ENCODE measurements around the gene POLR2A. TPM values are rescaled to one million over a fixed set of nuclear protein-coding genes. Genes with fewer than 3 reads are reported as not detected.
"Not testable (repeated sequence)": the region's sequence is repeated elsewhere in the genome, so short reads cannot be mapped to it uniquely, and the experiment has no call there.

Gene POLR2A
- total and polyA plus RNA-seq, 2 experiments from 2014 or later: 46.2 to 75.7 TPM

DNA sequence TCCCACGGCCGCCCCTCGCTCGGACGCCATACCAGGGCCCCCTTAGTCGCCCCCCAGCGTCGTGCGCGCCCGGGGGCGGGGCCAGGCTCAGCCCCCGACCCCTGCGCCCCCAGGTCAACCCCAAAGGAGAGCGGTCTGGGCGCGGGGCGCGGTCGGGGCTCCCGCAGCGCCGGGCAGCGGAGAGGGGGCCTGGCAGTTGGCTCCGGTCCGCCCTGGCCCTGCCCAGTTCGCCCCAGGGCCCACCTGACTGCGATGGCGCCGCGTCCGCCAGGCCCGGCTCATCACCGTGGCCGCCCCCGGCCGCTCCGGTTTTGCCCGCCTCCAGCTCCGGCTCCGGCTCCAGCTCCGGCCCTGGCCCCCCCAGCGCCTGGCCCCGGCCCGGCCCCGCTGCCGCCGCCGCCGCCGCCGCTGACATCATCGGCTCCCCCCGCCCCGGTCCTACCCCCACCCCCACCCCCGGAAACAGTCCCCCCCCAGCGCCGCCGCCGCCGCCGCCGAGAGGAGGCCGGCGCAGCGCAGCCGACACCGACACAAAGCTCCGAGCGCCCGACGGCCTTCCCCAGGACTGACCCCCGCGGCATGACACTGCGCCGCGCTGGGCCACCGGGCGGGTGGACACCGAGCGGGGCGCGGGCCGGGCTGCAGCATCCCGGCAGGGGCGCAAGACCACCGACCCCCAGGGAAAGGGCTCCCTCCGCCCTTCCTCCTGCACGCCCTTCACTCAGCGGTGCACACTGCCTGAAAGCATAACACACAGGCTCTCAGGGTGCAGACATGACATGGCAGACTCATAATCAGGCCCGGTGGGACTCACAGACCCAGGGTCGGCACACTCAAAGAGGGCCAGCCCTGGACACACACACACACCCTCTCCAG, 4.7 kb upstream of the POLR2A start, which contains the start of gene ZBTB4:
Gene ZBTB4, minus strand, starts transcription at position 419 of the 876 bp plus-strand sequence. CDS start 12,830 bp downstream, outside the sequence.
- no peak for TF ChIP-seq EZH2 (IDR thresholded peaks at IDR 0.05; ENCODE audit: insufficient read depth, poor library complexity, severe bottlenecking)
- TF ChIP-seq EZH2phosphoT487 (IDR thresholded peaks at IDR 0.05; ENCODE audit: insufficient read depth, low read depth): no peak
- peak; percentile 81 for DNase-seq
- peaks cover 31% of the 10 kb centered on the region for H3K4me1 ChIP-seq (ENCODE audit: insufficient read depth)

GRCh38 chr17:7480089-7480384, 4.1 kb upstream of the POLR2A start:
- no peaks in the 10 kb centered on the region for H3K9me3 ChIP-seq (ENCODE audit: low read depth)
- H3K4me2 ChIP-seq (ENCODE audit: unreplicated experiment): peak overlapping the region; percentile 90
- peaks cover 5% of the 10 kb centered on the region; the same call in 1 of the 2 replicates for H4K20me1 ChIP-seq (ENCODE audit: insufficient read depth)
- peaks cover 80% of the 10 kb centered on the region for H3K79me2 ChIP-seq (ENCODE audit: insufficient read depth)
- H3K27me3 ChIP-seq (replicated peaks; ENCODE audit: insufficient read depth): no peaks in the 10 kb centered on the region
- peak overlapping the region; percentile 99 for H3K27ac ChIP-seq
- peak overlapping the region; percentile 75 for H2AFZ ChIP-seq
- H3K36me3 ChIP-seq (ENCODE audit: low read depth): no peaks in the 10 kb centered on the region
- 3% methylated on average over 8 of the region's 8 CpGs for WGBS, 2 experiments (ENCODE audit: low coverage in 1 of 2, low lambda C conversion rate in 2 of 2, missing lambda C conversion rate in 2 of 2)
- H3K9ac ChIP-seq: peak overlapping the region; percentile 99
- H3K4me3 ChIP-seq: peak overlapping the region; percentile 79
- H3K4me1 ChIP-seq (ENCODE audit: insufficient read depth): peaks cover 30% of the 10 kb centered on the region
- TF ChIP-seq EZH2phosphoT487 (IDR thresholded peaks at IDR 0.05; ENCODE audit: insufficient read depth, low read depth) (no peak), EZH2 (IDR thresholded peaks at IDR 0.05; ENCODE audit: insufficient read depth, poor library complexity, severe bottlenecking) (no peak)
- no peak for DNase-seq
- H3F3A ChIP-seq (ENCODE audit: insufficient read depth): peaks cover 42% of the 10 kb centered on the region
- no peaks in the 10 kb centered on the region for H3K9me2 ChIP-seq (ENCODE audit: insufficient read depth)
- in situ Hi-C loops (cut with MboI): no loop called here

More for the DNA sequence above, 4.7 kb upstream of the POLR2A start, which contains the start of gene ZBTB4:
- H3K4me3 ChIP-seq: peak within 1 kb of the TSS; percentile 79
- H3K36me3 ChIP-seq (ENCODE audit: low read depth): no peaks in the 10 kb centered on the region
- peak within 1 kb of the TSS; percentile 75 for H2AFZ ChIP-seq
- H3K9ac ChIP-seq: peak within 1 kb of the TSS; percentile 99
- H3K79me2 ChIP-seq (ENCODE audit: insufficient read depth): peaks cover 84% of the 10 kb centered on the region
- no peaks in the 10 kb centered on the region for H3K9me3 ChIP-seq (ENCODE audit: low read depth)
- H3K9me2 ChIP-seq (ENCODE audit: insufficient read depth): no peaks in the 10 kb centered on the region
- in situ Hi-C loops (cut with MboI): no loop called here
- 1% methylated on average over 38 to 60 of the region's 92 CpGs for WGBS, 2 experiments (ENCODE audit: low coverage in 1 of 2, low lambda C conversion rate in 2 of 2, missing lambda C conversion rate in 2 of 2)
- H3F3A ChIP-seq (ENCODE audit: insufficient read depth): peaks cover 42% of the 10 kb centered on the region
- H3K27me3 ChIP-seq (replicated peaks; ENCODE audit: insufficient read depth): no peaks in the 10 kb centered on the region
- peak within 1 kb of the TSS; percentile 98 for H3K4me2 ChIP-seq (ENCODE audit: unreplicated experiment)
- H3K27ac ChIP-seq: peak within 1 kb of the TSS; percentile 99
- peaks cover 5% of the 10 kb centered on the region; the same call in 1 of the 2 replicates for H4K20me1 ChIP-seq (ENCODE audit: insufficient read depth)

GRCh38 chr17:7481275-7481674, 2.9 kb upstream of the POLR2A start, which contains the start of gene SLC35G6:
SLC35G6 (plus strand) TSS chr17:7481446; CDS start chr17:7481517, 71 bp downstream.
- WGBS, 2 experiments (ENCODE audit: low coverage in 1 of 2, low lambda C conversion rate in 2 of 2, missing lambda C conversion rate in 2 of 2): 72 to 85% methylated on average over 4 of the region's 4 CpGs
- H3K36me3 ChIP-seq (ENCODE audit: low read depth); H4K20me1 ChIP-seq (ENCODE audit: insufficient read depth); H3K9me2 ChIP-seq (ENCODE audit: insufficient read depth); H3K4me3 ChIP-seq; DNase-seq; in situ Hi-C loops (cut with MboI); H3K9me3 ChIP-seq (ENCODE audit: low read depth); H3K27me3 ChIP-seq (replicated peaks; ENCODE audit: insufficient read depth): not testable (repeated sequence)
- Histone ChIP-seq H3K27ac (peak within 1 kb of the TSS; percentile 99), H3K9ac (peak within 1 kb of the TSS; percentile 99), H3K4me2 (ENCODE audit: unreplicated experiment) (peak within 1 kb of the TSS; percentile 90), H3F3A (ENCODE audit: insufficient read depth) (peaks cover 36% of the 10 kb centered on the region), H3K4me1 (ENCODE audit: insufficient read depth) (peaks cover 18% of the 10 kb centered on the region), H2AFZ (peak within 1 kb of the TSS; percentile 75), H3K79me2 (ENCODE audit: insufficient read depth) (peaks cover 80% of the 10 kb centered on the region)

GRCh38 chr17:7481842-7482741, 2.1 kb upstream of the POLR2A start:
- H3K9me3 ChIP-seq (ENCODE audit: low read depth); DNase-seq; in situ Hi-C loops (cut with MboI); H3K9ac ChIP-seq; H4K20me1 ChIP-seq (ENCODE audit: insufficient read depth); H3K36me3 ChIP-seq (ENCODE audit: low read depth); H3K4me2 ChIP-seq (ENCODE audit: unreplicated experiment); H3K4me3 ChIP-seq; H3K9me2 ChIP-seq (ENCODE audit: insufficient read depth); H3K27ac ChIP-seq; H3K27me3 ChIP-seq (replicated peaks; ENCODE audit: insufficient read depth); H2AFZ ChIP-seq: not testable (repeated sequence)
- Histone ChIP-seq H3F3A (ENCODE audit: insufficient read depth) (peaks cover 28% of the 10 kb centered on the region), H3K4me1 (ENCODE audit: insufficient read depth) (peaks cover 17% of the 10 kb centered on the region), H3K79me2 (ENCODE audit: insufficient read depth) (peaks cover 80% of the 10 kb centered on the region)
- WGBS, 2 experiments (ENCODE audit: low coverage in 1 of 2, low lambda C conversion rate in 2 of 2, missing lambda C conversion rate in 2 of 2): 88 to 91% methylated on average over 30 of the region's 31 CpGs

- DNase-seq; H3K9me3 ChIP-seq (ENCODE audit: low read depth); H4K20me1 ChIP-seq (ENCODE audit: insufficient read depth); in situ Hi-C loops (cut with MboI); H3K27me3 ChIP-seq (replicated peaks; ENCODE audit: insufficient read depth); H3K36me3 ChIP-seq (ENCODE audit: low read depth); H2AFZ ChIP-seq; H3K9me2 ChIP-seq (ENCODE audit: insufficient read depth): not testable (repeated sequence)
- peaks cover 22% of the 10 kb centered on the region for H3F3A ChIP-seq (ENCODE audit: insufficient read depth)
- WGBS, 2 experiments (ENCODE audit: low coverage in 1 of 2, low lambda C conversion rate in 2 of 2, missing lambda C conversion rate in 2 of 2): 66 to 72% methylated on average over 5 to 6 of the region's 6 CpGs
- peak overlapping the region; percentile 100 for H3K27ac ChIP-seq
- peak overlapping the region; percentile 95 for H3K4me3 ChIP-seq
- peak overlapping the region; percentile 99 for H3K9ac ChIP-seq
- H3K4me2 ChIP-seq (ENCODE audit: unreplicated experiment): peak overlapping the region; percentile 93
- peaks cover 80% of the 10 kb centered on the region for H3K79me2 ChIP-seq (ENCODE audit: insufficient read depth)
- H3K4me1 ChIP-seq (ENCODE audit: insufficient read depth): peaks cover 18% of the 10 kb centered on the region
Measured at GRCh38 chr17:7482742-7483088, 1.5 kb upstream of the POLR2A start.
